Left ventricle myocardium superior (tissue), 1 donor: ENCODE data around the gene NELFB. TPM values are rescaled to one million over a fixed set of nuclear protein-coding genes. Genes with fewer than 3 reads are reported as not detected.
A peak's percentile ranks its signal among the peaks of the same experiment; 100 is the strongest.
"Not testable (repeated sequence)": the region's sequence is repeated elsewhere in the genome, so short reads cannot be mapped to it uniquely, and the experiment has no call there.

Experiments
- ATAC-seq: fragments of 200-7000 bp; cut with Tn5 transposase; one replicate; pipeline ENCODE4 v1.9.1; 2020; ENCODE audit warnings: mild to moderate bottlenecking, moderate library complexity
- DNase-seq: peaks from one replicate; pipeline ENCODE4 v3.0.0-alpha.2; 2020
- intact Hi-C: fragments of 100-400 bp; cut with micrococcal nuclease; formaldehyde crosslinking; loops from one replicate; pipeline ENCODE4 v1.11.0; 2022
- total RNA-seq: library from RNA; stranded (reverse); fragmentation: NEBNext Ultra II Directional; extraction: Animal tissue kit (Norgen Biotek cat#: 25700); gene quantifications from one replicate; pipeline ENCODE4 v1.2.1, GENCODE V29; 2021
- donor health status: DM: no; HTN: yes; CAD: no; lungs with severe emphysema.

The NELFB gene
- total RNA-seq, 1 donor from 2014 or later: 43.6 TPM

DNA sequence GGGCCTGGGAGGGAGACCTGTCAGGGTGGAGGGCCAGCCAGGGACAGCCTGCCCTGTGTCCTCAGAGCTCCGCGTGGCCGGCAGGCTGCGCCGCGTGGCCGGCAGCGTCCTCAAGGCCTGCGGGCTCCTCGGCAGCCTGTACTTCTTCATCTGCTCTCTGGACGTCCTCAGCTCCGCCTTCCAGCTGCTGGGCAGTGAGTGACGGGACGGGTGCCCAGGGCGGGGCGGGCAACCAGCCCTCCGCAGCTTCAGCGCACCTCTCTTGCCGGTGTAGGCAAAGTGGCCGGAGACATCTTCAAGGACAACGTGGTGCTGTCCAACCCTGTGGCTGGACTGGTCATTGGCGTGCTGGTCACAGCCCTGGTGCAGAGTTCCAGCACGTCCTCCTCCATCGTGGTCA lies 22.6 kb upstream of the NELFB start:
- intact Hi-C loops: loop anchor here (10.0 kb wide), 1 partner anchor 108 kb away; no protein-coding TSS in a partner anchor
- ATAC-seq (no peak), DNase-seq (no peak)

DNA sequence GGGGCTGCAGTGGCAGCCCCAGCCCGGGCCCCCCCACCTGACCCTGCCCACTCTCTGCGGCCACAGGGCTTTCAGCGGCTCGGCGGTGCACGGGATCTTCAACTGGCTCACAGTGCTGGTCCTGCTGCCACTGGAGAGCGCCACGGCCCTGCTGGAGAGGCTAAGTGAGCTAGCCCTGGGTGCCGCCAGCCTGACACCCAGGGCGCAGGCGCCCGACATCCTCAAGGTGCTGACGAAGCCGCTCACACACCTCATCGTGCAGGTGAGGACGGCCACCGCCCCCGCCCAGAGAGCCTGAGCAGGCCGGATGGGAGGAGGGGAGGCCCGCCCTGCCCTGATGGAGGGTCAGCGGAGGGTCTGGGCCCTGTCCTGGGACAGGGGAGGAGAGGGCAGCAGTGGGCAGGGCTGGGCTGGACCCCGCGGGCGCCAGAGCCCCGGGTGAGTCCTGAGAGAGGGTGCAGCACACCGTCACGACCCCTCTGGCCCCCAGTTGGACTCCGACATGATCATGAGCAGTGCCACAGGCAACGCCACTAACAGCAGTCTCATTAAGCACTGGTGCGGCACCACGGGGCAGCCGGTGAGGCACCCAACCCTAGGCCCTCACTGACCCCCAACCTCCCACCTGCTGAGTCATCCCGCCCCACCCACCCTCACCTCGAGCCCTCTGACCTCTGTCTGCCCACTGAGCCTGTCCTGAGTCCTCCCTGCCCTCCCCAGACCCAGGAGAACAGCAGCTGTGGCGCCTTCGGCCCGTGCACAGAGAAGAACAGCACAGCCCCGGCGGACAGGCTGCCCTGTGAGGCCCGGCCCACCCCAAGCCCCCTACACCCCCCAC lies 21.8 kb upstream of the NELFB start:
- intact Hi-C loops: loop anchor here (10.0 kb wide), 1 partner anchor 109 kb away; no protein-coding TSS in a partner anchor
- no peak for ATAC-seq

DNA sequence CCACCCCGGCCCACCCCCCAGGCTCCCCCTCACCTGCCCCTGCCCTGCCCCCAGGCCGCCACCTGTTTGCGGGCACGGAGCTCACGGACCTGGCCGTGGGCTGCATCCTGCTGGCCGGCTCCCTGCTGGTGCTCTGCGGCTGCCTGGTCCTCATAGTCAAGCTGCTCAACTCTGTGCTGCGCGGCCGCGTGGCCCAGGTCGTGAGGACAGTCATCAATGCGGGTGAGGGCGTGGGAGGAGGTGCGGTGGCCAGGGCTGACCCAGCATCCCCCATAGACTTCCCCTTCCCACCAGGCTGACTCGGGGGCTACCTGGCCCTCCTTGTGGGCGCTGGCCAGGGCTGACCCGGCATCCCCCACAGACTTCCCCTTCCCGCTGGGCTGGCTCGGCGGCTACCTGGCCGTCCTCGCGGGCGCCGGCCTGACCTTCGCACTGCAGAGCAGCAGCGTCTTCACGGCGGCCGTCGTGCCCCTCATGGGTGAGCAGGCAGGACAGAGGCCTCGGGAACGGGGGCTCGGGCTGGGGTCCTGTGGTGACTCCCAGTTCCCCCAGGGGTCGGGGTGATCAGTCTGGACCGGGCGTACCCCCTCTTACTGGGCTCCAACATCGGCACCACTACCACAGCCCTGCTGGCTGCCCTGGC lies 21.0 kb upstream of the NELFB start:
- DNase-seq (no peak), ATAC-seq (no peak)
- intact Hi-C loops: loop anchor here (10.0 kb wide), 1 partner anchor 109 kb away; no protein-coding TSS in a partner anchor

More for the DNA sequence above, 21.8 kb upstream of the NELFB start:
- no peak for DNase-seq

DNA sequence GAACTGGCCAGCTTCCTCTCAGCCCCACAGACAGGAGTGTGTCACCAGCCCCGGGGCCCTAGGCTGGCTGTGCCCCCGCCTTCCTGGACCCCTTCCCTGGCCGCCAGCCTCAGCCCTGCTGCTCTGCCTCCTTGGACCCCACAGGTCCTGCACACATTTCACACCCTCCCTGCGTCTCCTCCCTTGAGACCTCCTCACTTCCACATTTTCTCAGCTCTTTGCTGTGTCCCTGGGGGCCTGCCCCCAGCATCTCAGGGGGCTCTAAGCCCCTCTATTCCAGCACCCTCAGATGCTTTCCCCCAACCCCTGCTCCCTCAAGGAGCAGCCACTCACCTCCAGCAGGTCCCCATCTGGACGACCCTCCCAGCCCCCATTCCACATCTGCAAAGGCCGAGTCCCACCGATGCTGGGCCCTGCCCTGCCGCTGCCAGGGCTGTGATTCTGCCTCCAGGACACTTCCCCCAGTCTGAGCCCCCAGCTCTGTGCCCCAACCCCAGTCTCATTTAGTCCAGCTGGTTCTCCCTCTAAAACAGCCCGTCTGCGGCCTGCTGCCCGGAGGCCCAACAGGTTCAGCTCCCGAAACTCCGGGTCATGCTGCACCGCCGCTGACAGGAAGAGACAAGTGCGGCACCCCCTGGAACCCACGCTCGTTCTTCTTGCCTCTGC lies 20.2 kb upstream of the NELFB start:
- DNase-seq (no peak), ATAC-seq (no peak)
- intact Hi-C loops: loop anchor here (10.0 kb wide), 1 partner anchor 110 kb away; no protein-coding TSS in a partner anchor

DNA sequence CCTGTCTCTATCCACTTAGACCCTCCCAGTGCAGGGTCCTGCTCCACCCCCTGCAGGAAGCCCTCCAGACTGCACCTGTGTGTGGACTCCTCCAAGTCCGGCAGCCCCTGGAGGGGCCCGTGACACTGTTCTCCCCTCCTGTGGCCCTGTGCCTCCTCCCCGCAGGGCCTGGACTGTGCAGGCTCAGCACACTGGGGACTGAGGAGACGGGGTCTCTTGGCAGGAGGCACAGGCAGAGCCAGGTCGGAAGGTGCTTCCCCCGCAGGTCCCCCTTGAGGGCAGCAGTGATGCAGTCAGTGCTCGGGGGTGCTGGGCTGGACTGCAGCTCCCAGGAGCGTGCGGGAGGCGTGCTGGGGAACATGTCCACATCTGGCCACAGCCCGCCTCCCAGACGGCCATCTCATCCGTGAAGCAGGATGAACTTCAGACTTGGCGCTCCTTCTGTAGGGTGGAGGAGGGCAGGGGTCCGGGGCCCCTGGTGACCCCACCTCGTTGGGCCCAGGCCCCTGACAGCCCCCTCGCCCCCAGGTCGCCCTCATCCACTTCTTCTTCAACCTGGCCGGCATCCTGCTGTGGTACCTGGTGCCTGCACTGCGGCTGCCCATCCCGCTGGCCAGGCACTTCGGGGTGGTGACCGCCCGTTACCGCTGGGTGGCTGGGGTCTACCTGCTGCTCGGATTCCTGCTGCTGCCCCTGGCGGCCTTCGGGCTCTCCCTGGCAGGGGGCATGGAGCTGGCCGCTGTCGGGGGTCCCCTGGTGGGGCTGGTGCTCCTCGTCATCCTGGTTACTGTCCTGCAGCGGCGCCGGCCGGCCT lies 19.5 kb upstream of the NELFB start:
- ATAC-seq (no peak), DNase-seq (no peak)
- intact Hi-C loops: loop anchor here (10.0 kb wide), 1 partner anchor 111 kb away; no protein-coding TSS in a partner anchor

DNA sequence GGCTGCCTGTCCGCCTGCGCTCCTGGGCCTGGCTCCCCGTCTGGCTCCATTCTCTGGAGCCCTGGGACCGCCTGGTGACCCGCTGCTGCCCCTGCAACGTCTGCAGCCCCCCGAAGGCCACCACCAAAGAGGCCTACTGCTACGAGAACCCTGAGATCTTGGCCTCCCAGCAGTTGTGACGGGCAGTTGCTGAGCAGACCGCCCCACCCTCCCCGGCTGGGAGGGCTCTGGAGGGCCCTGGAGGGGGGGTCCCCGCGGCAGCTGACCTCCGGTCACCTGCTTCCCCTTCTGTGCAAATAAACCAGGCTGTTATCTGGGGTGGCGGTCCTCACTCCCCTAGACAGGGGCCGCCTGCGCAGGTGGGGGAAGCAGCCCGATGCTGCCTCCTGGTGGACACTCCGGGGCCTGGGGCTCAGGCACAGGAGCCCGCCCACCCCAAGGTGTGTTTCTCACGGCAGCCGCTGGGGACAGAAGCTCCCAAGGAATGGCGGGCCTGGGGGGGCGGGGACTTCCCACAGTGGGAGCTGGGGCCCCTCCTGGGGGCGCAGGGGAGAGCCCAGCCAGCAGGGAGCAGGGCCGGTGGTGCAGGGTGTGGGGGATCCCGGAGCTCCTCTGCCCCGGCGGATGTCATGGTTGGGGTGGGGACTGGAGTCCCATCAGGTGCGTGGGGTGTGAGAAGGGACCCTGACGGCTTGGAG lies 18.7 kb upstream of the NELFB start:
- ATAC-seq: peak; percentile 37
- intact Hi-C loops: loop anchor here (10.0 kb wide), 1 partner anchor 112 kb away; no protein-coding TSS in a partner anchor

DNA sequence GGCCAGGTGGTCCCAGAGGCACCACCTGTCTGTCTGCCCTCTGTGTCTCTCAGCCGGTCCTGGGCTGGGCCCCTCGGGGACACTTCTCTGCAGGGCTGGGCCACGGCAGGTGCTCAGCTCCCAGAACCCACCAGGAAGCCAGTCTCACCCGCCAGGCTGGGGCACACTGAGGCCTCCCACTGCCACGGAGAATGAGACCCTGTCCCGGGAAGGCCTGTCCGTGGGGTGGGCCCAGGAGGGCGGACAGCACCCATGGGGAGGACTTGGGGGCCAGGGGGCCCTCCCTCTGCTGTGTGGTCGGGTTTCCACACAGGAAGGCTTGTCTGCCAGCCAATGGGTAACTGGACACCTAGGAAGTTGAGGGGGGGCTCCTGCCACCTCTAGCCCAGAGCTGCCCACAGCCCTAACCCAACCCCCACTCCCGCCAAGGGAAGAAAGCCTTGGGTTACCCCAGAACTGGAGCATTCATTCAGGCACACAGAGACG lies 18.1 kb upstream of the NELFB start:
- ATAC-seq: no peak
- intact Hi-C loops: loop anchor here (10.0 kb wide), 1 partner anchor 112 kb away; no protein-coding TSS in a partner anchor
- no peak for DNase-seq

More for the DNA sequence above, 18.7 kb upstream of the NELFB start:
- peak; percentile 92 for DNase-seq

DNA sequence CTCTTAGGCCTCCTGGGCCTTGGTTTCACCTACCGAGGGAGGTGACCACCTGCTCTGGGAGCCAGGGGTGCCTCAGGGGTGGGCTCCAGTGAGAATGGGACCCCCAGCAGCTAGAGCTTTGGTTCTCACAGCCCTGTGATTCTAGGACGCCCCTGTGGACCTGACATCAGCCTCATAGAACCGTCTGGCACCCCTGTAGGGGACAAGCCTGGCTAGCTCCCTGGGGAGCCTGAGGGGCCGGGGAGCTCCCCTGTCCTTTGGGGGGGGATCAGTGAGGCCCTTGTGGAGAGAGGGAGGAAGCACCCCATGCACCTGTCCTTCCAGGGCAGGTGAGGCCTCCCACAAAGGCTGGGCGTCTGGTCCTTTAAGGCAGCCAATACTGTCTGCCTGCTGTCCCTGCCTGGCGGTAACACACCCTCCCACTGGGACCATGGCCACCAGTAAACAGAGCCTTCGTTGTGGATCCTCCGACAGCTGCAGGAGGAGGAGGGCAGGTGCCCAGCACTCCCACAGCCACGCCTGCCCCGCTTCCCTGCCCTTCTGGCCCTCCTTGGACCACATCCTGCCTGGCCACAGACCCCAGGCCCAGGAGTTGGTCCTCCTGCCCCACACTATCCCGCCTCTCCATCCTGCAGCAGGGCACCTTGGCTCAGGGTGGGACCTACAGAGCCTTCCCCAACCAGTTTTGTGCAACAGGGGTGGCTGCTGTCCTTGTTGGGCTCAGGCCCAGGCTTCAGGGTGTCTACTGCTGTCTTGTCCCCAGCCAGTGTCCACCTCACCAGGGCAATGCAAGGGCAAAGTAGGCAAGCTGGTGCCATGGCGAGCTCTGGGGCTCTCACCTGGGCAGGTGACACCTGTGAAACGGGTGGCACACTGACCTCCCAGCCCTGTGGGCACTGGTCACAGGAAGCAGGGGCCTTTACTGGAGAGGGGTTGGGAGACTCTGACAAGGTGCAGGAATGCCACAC lies 17.1 kb upstream of the NELFB start:
- intact Hi-C loops: loop anchor here (10.0 kb wide), 1 partner anchor 113 kb away; no protein-coding TSS in a partner anchor
- DNase-seq: no peak
- no peak for ATAC-seq

DNA sequence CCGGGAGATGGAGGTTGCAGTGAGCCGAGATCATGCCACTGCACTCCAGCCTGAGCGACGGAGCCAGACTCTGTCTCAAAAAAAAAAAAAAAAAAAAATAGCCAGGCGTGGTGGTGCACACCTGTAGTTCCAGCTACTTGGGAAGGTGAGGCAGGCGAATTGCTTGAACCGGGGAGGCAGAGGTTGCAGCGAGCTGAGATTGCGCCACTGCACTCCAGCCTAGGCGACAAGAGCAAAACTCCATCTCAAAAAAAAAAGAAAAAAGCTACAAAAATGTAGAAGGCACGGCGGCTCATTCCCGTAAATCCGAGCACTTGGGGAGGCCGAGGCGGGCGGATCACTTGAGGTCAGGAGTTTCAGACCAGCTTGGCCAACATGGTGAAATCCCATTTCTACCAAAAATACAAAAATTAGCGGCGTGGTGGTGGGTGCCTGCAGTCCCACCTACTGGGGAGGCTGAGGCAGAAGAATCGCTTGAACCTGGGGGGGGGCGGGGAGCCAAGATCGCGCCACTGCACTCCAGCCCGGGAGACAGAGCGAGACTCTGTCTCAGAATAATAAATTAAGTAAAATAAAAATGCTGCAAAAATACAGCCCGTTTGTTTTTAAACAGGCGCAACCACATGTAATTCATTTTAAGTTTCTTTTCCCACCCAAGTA lies 15.5 kb upstream of the NELFB start:
- ATAC-seq, DNase-seq: not testable (repeated sequence)
- intact Hi-C loops: loop anchor here (10.0 kb wide), 1 partner anchor 115 kb away; no protein-coding TSS in a partner anchor

DNA sequence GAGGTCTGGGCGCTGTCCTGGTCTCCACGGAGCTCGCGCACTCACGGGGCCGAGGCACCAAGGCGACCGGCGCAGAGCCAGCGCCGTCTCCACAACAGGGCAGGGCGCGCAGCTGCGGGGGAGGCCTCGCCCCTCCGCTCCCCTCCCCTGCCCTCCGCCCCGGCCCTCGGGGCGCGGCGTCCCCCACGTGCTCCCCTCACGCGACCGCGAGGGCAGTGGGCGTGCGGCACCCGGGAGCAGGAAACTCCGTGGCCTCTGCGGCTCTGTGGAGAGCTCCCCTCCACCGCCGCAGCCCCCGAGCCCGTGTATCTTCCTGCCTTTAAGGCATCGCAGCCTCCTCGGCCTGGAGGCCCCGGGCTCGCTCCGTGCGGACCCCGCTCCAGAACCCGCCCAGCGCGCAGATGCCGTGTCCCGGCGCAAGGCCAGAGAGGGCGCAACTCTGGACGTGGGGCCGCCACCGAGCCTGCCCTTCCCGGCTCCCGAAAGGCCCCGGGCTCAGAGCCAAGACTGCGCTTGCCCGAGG lies 14.7 kb upstream of the NELFB start:
- peak; percentile 69 for ATAC-seq
- peak; percentile 92 for DNase-seq
- intact Hi-C loops: no loop called here

DNA sequence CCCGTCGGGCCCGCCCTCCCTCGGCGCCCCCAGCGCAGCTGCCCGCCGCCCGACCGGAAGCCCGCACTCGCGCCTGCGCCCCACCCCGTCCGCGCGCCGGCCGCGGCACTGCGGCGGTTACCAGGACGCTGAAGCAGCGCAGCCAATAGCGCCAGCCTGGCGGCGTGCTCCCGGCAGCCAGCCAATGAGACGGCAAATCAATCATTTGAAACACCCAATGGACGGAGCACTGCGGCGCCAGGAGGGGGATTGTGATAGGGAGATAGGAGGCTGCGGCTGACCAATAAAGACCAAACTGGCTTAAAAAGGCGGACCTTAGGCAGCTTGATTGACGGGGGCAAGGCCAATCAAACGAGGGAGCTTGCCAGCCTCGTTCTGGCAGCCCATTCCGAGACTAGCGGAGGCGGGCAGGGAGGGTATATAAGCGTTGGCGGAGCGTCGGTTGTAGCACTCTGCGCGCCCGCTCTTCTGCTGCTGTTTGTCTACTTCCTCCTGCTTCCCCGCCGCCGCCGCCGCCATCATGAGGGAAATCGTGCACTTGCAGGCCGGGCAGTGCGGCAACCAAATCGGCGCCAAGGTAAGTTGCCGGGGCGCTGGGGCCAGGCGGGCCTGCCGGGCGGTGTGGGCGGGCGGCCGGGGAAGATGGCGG lies 14.2 kb upstream of the NELFB start, which contains the start of gene TUBB4B:
Gene TUBB4B, plus strand, starts transcription at position 447 of the 649 bp plus-strand sequence. Its CDS starts 74 bp downstream, at position 521.
- intact Hi-C loops: no loop called here
- ATAC-seq (peak; percentile 88), DNase-seq (peak; percentile 100)

DNA sequence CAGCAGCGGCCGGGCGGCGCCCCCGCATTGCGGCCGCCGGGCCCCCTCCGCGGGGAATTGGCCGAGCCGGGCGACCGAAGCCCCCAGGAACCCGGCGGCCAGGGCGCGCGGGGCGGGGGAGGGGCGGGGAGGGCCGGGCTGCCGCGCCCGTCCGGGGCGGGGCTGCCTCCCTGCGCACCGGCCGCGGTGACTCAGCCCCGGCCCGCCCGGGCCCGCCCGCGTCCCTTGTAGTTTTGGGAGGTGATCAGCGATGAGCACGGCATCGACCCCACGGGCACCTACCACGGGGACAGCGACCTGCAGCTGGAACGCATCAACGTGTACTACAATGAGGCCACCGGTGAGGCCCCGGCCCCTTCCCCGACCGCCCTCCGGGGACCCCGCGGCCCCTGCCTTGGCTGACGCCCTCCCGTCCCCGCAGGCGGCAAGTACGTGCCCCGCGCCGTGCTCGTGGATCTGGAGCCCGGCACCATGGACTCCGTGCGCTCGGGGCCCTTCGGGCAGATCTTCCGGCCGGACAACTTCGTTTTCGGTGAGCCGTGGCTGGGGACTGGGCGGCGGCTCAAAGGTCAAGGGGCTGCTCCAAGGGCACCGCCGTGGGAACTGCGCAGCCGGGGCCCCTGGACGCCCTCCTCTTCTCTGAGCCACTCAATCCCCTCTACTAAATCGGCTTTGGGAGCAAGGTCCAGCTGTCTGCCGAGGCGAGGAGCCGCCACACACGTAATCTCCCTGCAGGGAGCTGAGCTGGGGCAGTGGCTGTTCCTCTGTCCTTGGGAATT lies 13.4 kb upstream of the NELFB start:
- DNase-seq (peak; percentile 80), ATAC-seq (peak; percentile 11)
- intact Hi-C loops: no loop called here

DNA sequence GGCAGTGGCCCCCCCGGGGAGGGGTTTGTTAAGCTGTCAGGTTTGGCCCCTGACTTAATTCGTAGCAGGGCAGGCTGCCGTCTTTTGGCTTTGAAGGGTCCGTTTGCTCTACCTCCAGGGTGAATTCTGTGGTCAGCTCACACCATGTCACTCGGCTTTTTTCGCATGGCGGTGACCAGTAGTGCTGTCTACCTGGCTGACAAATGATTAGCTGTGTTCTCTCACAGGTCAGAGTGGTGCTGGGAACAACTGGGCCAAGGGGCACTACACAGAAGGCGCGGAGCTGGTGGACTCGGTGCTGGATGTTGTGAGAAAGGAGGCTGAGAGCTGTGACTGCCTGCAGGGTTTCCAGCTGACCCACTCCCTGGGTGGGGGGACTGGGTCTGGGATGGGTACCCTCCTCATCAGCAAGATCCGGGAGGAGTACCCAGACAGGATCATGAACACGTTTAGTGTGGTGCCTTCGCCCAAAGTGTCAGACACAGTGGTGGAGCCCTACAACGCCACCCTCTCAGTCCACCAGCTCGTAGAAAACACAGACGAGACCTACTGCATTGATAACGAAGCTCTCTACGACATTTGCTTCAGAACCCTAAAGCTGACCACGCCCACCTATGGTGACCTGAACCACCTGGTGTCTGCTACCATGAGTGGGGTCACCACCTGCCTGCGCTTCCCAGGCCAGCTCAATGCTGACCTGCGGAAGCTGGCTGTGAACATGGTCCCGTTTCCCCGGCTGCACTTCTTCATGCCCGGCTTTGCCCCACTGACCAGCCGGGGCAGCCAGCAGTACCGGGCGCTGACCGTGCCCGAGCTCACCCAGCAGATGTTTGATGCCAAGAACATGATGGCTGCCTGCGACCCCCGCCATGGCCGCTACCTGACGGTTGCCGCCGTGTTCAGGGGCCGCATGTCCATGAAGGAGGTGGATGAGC lies 12.6 kb upstream of the NELFB start:
- intact Hi-C loops: no loop called here
- no peak for ATAC-seq
- DNase-seq: no peak

DNA sequence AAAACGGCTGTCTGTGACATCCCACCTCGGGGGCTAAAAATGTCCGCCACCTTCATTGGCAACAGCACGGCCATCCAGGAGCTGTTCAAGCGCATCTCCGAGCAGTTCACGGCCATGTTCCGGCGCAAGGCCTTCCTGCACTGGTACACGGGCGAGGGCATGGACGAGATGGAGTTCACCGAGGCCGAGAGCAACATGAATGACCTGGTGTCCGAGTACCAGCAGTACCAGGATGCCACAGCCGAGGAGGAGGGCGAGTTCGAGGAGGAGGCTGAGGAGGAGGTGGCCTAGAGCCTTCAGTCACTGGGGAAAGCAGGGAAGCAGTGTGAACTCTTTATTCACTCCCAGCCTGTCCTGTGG lies 11.9 kb upstream of the NELFB start:
- intact Hi-C loops, ATAC-seq, DNase-seq: not testable (repeated sequence)
